NCI-H748 treated with DMSO at 0.1 percent for 48 hours (cell line): Measurements from ENCODE around the gene ZDHHC7.

Experiments used
- DNase-seq: peaks from one replicate; lab custom pipeline; 2025; lab: John Stamatoyannopoulos, UW

The ZDHHC7 gene

GRCh38 chr16:84964386-84965128, 46.8 kb downstream of the ZDHHC7 start:
- no peak for DNase-seq

- no peak for DNase-seq
Measured at GRCh38 chr16:84963066-84963465, 48.3 kb downstream of the ZDHHC7 start.

DNA sequence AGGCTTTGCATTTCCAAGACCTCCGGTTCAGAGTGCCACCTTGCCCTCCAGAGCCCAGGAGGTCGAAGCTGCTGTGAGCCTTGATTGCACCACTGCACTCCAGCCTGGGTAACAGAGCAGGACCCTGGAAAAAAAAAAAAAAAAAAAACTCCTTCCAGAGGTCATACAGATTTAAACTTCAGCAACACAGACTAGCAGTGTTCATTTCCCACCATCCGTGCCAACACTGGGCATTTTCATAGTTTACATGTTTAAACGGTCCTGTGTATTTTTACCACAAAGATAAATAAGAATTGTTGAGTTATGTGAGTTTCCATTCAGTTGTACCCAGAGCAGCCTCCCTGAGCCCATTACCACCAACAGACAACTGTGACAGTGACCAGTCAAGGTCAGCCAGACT, 50.4 kb downstream of the ZDHHC7 start:
- DNase-seq, result no peak

DNA sequence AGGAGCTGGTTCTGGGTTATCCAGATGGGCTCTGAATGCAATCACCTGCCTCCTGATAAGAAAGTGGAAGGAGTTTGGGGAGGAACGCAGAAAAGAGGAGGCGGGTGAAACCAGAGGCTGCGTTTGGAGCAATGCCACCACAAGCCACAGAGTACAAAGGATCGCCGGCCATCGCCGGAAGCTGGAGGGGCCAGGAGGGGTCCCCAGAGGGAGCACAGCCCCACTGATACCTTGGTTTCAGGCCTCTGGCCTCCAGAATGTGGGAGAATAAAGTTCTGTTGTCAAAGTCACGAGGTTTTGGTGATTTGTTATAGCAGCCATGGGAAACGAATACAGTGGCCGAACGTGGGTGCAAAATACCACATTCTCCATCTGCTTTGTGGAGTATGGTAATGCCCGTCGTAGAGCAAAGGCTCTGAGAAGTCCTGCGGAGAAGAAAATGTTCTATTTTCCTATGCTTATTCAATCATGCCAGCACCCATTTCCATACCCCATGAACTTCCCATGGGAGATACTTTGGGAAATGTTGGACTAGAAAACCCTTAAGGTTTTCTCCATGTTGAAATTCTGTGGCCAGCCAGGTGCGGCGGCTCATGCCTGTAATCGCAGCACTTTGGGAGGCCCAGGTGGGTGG, 51.4 kb downstream of the ZDHHC7 start:
- DNase-seq, result no peak

DNA sequence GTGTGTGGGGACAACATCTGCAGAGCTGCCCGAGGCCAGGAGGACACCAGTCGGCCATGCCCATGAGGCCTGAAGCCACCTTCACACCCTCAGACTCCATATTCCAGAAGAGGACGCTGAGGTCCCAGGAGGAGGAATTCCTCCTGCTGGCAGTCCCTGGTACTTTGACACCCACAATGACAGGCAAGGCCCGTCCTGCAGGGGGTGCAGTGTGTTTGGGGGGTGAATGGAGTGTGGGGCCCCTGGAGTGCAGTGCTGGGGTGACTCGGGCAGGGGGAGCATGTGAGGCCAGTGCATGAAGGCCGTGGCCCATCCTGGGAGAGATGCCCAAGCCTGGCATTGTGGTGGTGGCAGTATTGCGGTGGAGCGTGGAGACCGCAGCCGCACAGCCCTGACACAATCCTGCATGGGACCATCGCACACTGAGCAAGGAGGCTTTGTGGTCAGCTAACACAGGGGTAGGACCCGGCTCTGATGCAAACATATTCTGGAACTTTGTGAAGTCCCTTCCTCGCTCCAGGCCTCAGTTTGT, 52.2 kb downstream of the ZDHHC7 start:
- DNase-seq, result no peak

DNA sequence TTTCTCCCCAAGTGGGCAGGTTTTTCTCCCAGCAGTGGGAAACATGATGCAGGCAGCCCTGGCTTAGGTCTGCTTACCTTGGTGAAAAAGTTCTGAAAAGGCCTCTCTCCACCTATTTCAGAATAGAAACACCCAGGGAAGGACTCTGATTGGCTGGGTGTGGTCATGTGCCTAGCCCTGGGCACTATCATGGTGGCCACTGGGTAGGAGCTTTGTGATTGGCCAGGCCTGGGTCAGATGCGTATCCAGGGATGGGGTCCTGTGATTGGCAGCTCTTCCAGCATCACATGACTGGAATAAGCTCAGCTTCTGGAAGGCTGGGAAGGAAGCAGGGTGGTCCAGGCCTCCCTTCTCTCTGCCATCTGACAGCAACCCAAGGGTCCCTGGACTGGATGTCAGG, 53.5 kb downstream of the ZDHHC7 start:
- DNase-seq, result no peak

DNA sequence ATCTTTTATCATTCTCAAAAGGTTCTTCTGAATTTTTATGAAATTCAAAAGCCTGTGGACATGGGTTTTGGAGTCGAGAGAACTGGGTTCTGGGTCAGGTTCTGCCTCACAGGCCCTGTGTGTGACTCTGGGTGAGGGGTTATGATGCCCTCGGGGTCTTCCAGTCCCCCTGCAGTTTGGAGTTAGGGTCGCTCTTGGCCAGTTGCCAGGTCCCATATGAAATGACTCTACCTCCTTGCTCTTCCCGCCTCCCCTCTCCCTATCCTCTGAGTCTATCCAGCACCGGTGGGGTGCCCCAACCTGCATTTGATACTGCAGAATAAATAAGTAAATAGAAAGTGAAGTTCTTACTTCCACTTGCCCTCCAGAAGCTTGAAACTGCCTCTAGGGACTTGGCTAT, 54.1 kb downstream of the ZDHHC7 start:
- DNase-seq, result no peak

- no peak for DNase-seq
Measured at GRCh38 chr16:84955427-84955826, 55.9 kb downstream of the ZDHHC7 start.

GRCh38 chr16:84953190-84953746, 58.1 kb downstream of the ZDHHC7 start:
- no peak for DNase-seq

GRCh38 chr16:84952335-84953189, 58.8 kb downstream of the ZDHHC7 start:
- peak; percentile 39 for DNase-seq

DNA sequence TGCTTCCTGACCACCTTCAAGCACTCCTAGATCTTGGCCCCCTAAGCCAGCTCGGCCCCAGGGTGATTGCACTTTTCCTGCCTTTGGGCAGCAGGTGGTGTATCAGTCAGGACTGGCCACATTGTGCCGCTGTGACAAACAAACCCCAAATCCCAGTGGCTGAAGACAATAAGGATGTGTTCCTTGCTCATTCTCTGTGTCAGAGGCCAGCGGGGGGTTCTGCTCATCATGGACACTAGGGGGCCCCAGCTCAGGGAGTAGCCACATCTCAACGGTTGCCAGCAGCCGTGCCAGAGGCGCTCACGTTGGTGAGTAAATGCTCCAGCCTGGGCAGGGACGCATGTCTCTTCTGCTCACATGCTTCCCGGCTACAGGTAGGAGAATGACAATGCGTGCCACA, 60.4 kb downstream of the ZDHHC7 start:
- DNase-seq, result no peak

GRCh38 chr16:84949772-84950436, 61.4 kb downstream of the ZDHHC7 start:
- DNase-seq, result no peak

GRCh38 chr16:84948851-84949610, 62.3 kb downstream of the ZDHHC7 start:
- DNase-seq, result no peak

- DNase-seq, result no peak
Measured at GRCh38 chr16:84947996-84948850, 63.1 kb downstream of the ZDHHC7 start.

- DNase-seq, result no peak
Measured at GRCh38 chr16:84947022-84947421, 64.3 kb downstream of the ZDHHC7 start.

GRCh38 chr16:84943620-84944019, 67.7 kb downstream of the ZDHHC7 start:
- no peak for DNase-seq

DNA sequence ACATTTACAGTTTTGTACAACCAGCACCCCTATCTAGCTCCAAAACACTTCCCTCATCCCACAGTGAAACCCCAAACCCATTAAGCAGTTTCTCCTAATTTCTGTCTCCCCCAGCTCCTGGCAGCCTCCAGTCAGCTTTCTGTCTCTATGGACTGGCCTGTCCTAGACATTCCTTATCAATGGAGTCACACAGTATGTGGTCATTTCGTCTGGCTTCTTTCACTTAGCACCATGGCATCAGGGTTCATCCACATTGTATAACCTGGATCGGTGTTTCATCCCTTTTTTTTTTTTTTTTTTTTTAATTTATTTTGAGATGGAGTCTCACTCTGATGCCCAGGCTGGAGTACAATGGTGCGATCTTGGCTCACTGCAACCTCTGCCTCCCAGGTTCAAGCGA, 68.5 kb downstream of the ZDHHC7 start:
- no peak for DNase-seq

- no peak for DNase-seq
Measured at GRCh38 chr16:84941921-84942320, 69.4 kb downstream of the ZDHHC7 start.

DNA sequence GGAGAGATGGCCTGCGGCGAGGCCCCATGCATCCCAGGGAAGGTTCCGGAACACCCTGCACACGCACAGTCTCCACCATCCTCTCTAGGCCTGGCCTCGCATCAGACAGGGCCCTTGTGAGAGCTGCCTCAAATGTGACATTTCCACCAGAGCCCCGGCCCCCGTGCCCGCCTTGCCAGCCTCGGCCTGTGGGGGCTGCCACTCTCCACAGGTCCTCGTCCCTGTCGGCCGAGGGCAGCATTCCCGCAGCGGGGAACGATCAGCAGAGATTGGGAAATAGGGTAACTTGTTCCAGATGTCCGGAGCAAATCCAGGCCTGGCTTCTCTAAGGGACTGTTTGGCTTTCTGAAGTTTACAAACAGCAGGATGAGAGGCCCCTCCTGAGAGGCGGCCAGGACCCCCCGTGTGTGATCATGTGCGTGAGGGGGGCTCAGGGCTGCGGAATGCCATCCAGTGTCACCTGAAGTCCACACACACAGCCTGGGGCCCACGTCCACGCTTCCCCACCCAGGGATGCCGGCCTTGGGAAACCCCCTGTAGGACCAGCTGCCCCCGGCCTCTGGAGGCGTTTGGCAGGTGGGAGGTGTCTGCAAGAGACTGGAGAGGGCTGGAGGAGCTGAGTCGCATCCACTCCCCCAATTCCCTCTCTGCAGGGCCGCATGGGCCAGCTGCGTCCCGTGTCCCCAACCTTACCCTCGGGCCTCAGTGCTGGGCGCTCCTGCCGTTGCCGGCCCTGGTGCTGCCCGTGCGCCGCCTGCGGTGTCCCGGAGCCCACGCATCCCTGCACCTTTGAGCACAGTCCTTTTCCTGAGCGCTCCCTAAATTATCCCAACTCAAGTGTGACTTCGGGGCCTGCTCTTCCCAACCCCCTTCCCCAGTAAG, 70.4 kb downstream of the ZDHHC7 start:
- no peak for DNase-seq
